Activated T-cell treated with anti-CD3 and anti-CD28 coated beads for 1 hour (primary cell): Measurements from ENCODE around the gene RBL2.
"Not testable (repeated sequence)": the region's sequence is repeated elsewhere in the genome, so short reads cannot be mapped to it uniquely, and the experiment has no call there.

ENCODE experiments used
- DNase-seq: peaks from one replicate; pipeline ENCODE4 v3.0.0-alpha.2; 2020; ENCODE audit warnings: low read depth

Gene RBL2

GRCh38 chr16:53537626-53538025 lies 103.4 kb downstream of the RBL2 start:
- no peak for DNase-seq

GRCh38 chr16:53539346-53539745 lies 105.1 kb downstream of the RBL2 start:
- not testable (repeated sequence) for DNase-seq

- not testable (repeated sequence) for DNase-seq
Observed at GRCh38 chr16:53539759-53540718, 105.8 kb downstream of the RBL2 start.
